NCI-H526 (cell line): ENCODE results near the gene HVCN1.
"Not testable (repeated sequence)": the region's sequence is repeated elsewhere in the genome, so short reads cannot be mapped to it uniquely, and the experiment has no call there.

Experiments used
- DNase-seq, 2 experiments: peaks; one replicate each; lab custom pipeline; 2025; lab: John Stamatoyannopoulos, UW

HVCN1 gene

GRCh38 chr12:110668480-110669192 is 20.3 kb downstream of the HVCN1 start:
- no peak for DNase-seq

- no peak for DNase-seq
Measured at GRCh38 chr12:110667671-110668070, 21.2 kb downstream of the HVCN1 start.

GRCh38 chr12:110666892-110667291 is 22.0 kb downstream of the HVCN1 start:
- DNase-seq = no peak

GRCh38 chr12:110661337-110661972 is 27.5 kb downstream of the HVCN1 start:
- no peak for DNase-seq

DNA sequence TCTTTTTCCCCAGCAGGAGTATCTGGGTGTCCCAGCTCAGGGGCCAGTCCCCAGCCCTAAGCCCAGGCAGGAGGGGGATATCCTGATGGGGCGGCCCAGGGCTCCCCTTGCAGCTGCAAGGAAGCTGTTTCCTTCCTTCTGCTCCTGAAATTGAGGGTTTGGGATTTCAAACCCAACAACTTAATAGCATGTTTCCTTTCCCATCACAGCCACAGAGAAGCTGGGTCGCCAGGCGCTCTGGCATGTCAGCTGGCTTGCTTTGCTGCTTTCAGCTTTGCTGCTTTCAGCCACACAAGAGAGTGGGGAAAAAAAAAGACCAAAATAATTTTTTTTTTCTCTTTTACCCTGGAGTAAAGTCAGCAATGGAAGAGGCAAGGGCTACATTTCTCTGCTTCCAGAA is 30.0 kb downstream of the HVCN1 start:
- no peak for DNase-seq

DNA sequence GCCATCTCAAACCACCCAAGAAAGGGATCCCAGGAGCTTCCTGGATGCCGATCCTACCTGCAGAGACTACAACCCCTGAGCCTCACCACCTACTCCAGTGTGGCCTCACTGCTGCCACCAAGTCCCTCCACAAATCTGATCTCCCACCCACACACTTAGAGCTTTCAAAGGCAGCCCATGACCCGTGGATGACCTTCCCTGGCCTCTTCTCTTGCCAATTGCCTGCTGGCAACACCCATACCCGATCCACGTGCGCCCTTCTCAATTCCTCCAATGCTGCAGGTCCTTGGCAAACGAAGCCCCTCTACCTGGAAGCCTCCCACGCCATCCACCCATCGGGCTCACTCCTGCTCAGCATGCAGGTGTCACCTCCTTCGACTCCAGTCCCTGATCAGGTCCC is 30.7 kb downstream of the HVCN1 start:
- no peak for DNase-seq

- DNase-seq = no peak
Measured at GRCh38 chr12:110657747-110658146, 31.2 kb downstream of the HVCN1 start.

DNA sequence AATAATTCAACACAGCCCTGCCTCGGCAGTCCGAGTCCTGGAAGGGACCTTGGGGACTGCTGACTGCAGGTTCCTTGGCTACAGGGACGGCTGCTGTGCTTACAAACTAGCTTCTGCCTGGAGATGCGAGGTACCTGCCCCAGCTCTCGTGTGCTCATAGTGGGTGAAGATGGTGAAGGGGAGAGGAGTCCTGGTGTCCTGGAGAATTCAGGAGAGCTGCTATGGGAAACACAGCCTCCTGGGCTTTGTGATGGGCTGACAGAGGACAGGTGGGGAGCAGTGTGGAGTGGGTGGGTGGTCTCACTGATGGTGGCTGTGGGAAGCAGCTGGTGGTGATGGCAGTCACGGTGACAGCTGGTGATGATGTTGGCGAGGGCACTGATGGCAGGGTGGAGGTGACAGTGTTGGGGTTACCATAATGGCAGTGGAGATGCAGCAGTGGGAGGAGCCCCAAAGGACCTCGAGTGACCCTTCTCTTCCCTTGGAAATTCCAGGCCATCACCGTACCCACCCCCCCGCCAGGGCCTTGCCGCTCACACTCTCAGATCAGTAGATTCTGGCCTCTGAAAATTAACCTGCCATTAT is 32.8 kb downstream of the HVCN1 start:
- DNase-seq = no peak

- not testable (repeated sequence) for DNase-seq
Measured at GRCh38 chr12:110654238-110654637, 34.7 kb downstream of the HVCN1 start.

DNA sequence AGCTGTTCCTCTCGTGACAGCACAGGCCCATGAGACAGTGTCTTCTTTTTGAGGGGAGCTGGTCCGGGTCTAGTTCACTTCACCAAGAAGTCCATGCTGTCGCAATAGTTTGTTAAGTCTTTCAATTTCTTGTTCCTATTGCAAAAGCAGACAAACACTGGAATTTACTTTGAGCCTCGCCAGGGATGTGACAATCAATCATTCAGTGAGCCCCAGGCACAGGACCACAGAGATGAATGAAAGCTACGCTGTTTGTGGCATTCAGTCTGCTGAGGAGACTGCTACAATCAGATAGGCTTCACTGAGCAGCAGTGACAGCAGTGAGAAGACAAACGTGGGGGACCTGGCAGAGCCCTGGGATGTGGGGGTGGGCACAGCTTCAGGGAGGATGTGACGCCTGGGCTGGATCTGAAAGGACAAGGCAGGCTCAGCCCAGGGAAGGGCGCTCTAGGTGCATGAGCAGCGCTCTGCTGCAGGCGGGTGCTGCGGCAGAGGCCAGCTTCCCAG is 39.5 kb downstream of the HVCN1 start:
- no peak for DNase-seq

DNA sequence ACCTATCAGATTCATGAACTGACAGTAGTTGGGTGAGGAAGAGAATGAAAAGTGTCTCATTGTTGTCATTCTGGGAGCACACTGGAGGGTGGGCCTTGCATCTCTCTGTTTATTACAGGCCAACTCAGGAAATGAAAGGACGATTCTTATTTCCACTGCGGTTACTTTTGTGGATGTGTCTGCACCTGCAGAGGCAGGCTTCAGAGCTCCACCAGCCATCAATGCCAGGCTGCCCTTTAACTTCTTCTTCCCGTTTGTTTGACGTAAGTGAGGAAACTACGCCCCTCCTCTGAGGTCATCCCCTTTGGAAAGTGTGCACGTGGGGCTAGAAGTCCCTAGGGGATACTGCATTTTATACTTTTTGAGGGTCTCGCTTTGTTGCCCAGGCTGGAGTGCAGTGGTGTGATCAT is 41.3 kb downstream of the HVCN1 start:
- DNase-seq = no peak

GRCh38 chr12:110641521-110641920 is 47.4 kb downstream of the HVCN1 start:
- no peak for DNase-seq

DNA sequence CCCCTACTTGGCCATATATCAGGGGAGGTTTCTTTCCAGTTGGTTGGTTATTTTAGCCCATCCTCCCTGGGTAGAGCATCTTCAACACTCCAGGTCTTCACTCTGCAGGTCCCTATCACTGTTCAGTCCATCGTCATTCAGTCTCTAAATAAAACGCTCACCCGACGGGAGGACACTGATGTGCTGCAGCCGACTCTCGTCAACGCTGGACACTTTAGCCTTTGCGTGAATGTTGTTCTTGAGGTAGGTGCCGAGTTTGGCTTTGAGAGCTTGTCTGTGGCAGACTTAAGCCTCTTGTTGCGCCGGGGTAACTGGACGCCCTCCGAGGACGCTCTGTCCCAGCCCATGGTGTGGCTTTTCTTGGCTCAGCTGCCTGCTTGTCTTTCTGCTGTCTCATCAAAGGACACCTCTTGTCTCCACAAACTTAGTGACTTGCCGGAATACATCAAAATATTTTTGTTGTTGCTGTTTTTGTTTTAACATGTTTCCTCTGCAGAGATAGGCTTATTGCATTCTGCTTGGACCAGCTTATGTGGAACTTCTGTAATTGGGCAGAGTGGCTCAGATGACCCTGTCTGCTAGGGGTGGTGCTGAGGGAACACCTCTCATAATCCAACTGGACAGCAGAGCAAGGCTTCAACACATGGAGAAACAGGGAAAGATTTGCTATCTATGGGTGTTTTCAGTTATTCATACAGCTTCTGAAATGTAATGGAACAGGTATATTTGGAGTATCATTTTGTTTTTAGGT is 48.5 kb downstream of the HVCN1 start:
- DNase-seq = no peak

- DNase-seq = no peak
Measured at GRCh38 chr12:110639336-110640141, 49.4 kb downstream of the HVCN1 start.

DNA sequence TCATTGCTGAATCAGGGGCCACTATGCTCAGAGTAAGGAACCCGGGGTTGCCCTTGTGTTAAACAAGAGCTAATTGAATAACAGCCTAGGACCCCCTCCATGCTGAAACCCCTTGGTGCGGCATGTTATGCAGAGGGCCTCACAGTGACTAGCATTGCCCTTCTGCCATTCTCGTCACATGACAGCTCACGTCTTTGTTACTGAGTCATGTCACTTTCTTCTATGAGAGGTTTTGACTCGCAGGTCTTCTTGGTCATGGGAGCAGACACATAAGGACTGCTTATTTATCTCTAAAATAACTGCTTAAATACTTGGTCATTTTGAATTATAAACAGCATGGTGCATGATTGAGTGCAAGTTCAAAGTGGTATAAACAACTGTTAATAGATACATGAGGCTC is 50.1 kb downstream of the HVCN1 start:
- DNase-seq = no peak

DNA sequence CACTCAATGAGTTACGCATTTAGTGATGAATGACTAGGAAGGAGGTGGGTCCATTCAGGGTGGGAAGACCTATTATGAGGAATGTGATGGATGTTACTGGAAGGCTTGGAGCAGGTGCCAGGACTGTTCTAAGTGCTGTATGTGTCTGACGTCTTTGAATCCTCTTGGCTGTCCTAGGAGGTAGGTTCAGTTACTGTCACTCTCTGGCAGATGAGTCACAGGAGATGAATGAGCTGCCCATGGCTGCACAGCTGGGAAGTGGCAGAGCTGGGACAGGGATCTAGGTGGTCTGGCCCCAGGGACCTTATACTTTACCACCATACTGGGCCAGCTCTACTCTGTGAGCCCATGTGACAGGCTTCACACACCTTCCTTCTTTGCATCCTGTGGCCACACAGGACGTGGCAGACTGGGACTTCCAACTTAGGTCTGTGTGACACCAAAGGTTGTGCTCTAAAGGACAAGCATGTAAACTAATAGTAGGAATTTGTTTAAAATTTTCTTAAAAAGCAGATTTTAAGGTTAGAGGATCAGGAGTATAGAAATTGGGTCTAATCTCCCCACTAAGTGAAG is 51.0 kb downstream of the HVCN1 start:
- no peak for DNase-seq

DNA sequence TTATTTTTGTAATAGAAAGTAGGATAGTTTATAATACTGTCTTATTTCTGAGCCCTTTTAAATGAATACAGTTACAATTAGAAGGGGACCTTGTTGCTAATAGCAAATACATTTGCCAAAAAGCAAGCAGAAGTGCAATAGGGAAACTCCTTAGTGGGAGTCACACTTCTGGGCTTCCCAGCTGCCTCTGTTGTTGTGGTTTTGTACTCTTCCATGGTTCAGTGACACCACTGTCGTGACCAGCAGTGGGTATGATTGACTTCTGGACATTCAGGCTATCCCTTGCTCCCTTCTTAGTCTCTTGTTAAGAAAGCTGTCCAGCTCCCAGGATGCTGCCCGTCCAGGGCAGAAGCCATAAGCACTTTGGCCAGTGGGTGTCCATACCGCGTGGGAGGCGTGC is 52.4 kb downstream of the HVCN1 start:
- DNase-seq = no peak

DNA sequence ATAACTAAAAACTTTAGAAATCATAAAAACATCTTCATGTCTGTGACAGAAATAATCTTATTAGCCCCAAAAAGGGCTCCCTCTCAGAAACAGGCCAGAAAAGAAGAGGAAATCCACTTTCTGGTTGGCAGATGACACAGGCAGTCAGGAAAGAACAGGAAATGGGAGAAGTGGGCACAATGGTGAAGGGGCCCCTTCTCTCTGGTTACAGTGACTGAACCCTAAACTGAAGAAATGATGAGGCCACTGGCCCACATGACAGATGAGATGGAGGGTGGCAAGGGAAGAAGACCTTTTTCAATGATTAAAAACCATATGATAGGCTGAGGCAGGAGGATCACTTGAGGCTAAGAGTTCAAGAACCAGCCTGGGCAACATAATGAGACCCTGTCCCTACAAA is 53.9 kb downstream of the HVCN1 start:
- DNase-seq = no peak

GRCh38 chr12:110627500-110628195 is 61.3 kb downstream of the HVCN1 start:
- DNase-seq = no peak

- DNase-seq = no peak
Measured at GRCh38 chr12:110622582-110622981, 66.3 kb downstream of the HVCN1 start.

DNA sequence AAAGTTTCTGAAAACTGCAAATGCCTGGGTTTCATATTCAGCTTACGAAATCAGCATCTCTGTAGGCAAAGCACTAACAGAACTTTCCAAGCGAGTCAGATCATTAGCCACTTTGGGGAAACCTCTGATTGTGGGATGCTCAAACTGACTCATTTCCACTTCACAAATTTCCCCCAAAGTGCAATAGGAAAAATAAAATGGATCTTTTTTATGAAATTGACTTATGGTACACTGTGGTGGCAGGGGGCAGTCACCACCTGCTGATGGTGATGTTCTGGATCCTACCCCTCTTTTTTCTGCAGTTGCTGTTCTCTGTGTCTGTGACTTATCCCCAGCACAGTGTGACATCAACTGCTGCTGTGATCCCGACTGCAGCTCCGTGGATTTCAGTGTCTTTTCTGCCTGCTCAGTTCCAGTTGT is 69.4 kb downstream of the HVCN1 start:
- no peak for DNase-seq
